ENCODE results near the gene BABAM2.
"Not testable (repeated sequence)": the region's sequence is repeated elsewhere in the genome, so short reads cannot be mapped to it uniquely, and the experiment has no call there.

Gene BABAM2

GRCh38 chr2:28084564-28084963 lies 194.0 kb downstream of the BABAM2 start:
- DNase-seq = no peak

DNA sequence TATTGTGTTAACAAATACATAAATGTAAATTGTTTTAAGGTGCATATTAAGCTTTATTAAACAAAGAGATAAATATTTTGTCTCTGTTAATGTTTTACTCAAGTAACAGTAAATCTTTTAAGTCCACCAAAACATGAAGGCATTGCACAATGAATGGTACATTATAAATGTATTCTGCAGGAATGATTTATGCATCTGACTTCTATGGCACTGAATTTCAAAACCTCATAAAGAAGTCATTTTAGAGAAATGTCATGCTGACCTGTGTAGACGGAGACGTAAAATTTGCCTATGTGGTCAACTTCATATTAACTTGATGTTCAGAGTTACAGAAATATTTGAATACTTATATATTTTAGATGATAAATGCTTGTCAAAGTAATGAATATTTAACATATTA lies 194.7 kb downstream of the BABAM2 start:
- no peak for DNase-seq

GRCh38 chr2:28086611-28087010 lies 196.1 kb downstream of the BABAM2 start:
- no peak for DNase-seq

DNA sequence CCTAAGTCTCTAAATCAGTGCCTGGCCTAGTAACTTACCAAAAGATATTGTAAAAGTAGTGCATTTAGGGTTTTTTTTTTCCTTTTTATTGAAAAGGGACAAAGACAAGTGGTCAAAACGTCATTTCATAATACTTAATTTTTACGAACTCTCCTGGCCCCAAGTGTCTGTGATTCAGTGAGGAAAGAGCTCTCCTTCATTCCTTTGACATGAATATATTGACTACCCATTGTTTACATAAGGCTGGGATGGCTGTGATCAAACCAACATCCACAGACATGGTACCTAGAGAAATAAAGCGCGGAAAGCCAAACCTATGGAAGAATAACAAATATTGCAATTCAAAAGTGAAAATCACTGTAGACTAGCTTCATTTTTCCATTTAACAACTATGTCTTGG lies 198.4 kb downstream of the BABAM2 start:
- no peak for DNase-seq

GRCh38 chr2:28089486-28089885 lies 199.0 kb downstream of the BABAM2 start:
- no peak for DNase-seq

- DNase-seq = no peak
Measured at GRCh38 chr2:28093308-28093707, 202.8 kb downstream of the BABAM2 start.

- no peak for DNase-seq
Measured at GRCh38 chr2:28093768-28094167, 203.2 kb downstream of the BABAM2 start.

DNA sequence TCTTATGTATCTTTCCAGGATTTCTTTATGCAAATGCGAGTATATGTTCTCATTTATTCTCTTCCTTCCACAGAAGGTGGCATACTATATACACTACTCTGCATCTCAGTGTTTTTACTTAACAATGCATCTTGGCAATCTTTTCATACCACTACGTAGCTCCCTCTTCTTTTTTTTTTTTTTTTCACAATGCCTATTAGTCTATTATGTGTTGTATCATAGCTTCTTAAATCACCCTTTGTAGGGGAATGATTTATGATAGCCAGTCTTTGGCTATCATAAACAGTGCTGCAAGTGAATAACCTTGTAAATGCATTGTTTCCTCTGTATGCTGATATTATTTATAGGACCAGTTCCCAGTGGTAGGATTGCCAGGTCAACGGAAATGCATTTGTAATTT lies 204.2 kb downstream of the BABAM2 start:
- no peak for DNase-seq

GRCh38 chr2:28095622-28096021 lies 205.1 kb downstream of the BABAM2 start:
- DNase-seq = no peak

GRCh38 chr2:28096421-28096820 lies 205.9 kb downstream of the BABAM2 start:
- no peak for DNase-seq

DNA sequence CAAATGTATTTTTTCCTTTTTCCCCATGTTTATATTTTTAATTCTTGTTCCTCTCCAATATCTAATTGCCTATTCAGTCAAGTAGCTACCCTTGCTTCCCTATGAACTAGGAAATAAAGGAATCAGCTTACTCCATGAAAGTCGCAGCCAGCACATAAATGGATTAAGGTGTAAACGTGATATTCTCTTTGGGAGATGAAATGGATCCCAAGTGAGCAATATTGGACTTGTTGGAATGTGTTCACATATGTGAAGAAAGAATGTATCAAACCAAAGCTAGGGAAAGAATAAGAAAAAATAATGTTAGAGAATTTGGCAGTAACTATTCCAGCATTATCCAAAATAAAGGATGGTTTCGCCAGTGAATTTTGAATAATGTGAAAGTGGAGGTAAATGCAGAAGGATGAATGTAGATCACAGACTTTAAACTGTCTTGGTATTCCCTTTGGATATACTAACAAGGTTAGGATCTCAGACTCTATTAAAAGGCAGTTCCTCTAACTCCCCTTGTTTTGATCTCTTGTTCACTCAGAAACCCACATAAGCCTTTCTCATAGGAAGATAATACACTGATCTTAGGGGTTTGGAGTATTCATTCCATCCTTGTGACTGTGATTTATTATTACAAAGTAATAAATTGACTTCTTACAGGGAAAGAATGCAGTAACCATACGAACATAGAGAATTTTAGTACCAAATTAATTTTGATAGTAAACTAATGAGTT lies 208.1 kb downstream of the BABAM2 start:
- DNase-seq = no peak

DNA sequence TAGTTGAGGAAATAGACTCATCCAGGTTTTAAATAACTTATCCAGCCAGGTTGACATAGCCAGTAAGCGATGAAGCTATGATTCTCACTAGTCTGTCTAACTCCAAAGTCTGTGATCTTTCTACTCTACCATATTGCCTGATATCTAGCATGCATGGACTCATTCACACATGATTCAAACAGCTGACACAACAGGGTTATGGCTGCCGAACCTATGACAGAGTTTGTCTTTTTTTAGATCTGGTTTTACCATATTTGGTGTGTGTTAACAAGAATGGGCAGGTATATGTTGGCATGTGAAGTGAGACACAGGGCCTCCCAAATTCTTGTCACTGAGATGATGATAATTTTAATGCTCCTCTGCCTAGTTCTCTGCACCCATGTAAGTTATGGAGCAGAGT lies 210.6 kb downstream of the BABAM2 start:
- DNase-seq = no peak

DNA sequence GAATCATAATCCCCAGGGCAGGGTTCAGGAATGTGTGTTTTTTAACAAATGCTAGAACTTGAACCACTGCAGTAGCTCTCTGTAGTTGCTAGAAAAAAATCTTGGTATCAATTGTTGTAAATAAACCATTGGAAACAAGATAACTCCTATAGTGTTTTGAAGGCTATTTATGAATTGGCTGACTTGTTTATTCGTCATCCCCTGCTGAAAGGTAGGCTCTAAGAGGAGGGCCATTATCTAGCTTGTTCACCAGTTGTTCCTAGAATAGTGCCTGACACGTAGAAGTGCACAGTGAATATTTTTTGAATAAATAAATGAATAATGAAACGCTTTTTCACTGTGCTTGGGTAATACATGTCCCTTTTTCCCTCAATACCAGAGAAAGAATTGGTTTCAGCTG lies 211.4 kb downstream of the BABAM2 start:
- no peak for DNase-seq

GRCh38 chr2:28102455-28102874 lies 211.9 kb downstream of the BABAM2 start:
- DNase-seq = no peak

DNA sequence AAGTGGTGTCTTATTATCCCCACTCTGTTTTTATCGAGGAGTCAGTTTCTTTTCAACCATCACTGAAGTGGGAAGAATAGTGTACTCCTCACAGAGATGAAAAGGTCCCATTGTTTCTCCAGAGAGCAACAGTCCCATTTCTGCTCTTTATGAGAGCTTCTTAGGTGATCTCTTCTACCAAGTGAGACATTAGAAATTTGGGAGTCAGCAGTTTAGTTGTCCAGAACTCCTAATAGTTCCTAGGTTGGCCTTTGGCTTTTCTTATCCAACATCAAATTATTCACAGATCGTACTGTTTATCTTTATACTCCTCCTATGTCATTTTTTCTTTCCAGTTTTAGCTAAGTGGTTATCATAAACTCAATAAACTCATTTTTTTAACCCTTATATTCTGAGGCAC lies 213.1 kb downstream of the BABAM2 start:
- no peak for DNase-seq

DNA sequence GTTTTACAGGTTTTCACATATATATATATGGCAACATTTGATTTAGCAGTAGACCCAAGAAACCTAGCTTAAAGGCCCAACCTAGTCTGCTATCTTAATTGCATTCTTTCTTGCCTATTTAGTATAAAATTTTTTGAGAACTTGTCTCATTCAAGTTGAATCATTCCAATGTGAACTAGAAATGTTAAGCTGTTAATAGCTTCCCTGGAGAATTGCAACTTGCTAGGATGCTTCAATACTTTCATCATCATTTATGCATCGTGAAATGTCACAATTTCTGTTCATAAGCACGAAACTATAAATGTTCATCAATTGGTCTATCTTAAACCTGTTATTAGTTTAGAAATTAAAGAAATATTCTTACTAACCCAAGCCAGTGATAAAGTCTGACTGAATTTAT lies 217.6 kb downstream of the BABAM2 start:
- no peak for DNase-seq

DNA sequence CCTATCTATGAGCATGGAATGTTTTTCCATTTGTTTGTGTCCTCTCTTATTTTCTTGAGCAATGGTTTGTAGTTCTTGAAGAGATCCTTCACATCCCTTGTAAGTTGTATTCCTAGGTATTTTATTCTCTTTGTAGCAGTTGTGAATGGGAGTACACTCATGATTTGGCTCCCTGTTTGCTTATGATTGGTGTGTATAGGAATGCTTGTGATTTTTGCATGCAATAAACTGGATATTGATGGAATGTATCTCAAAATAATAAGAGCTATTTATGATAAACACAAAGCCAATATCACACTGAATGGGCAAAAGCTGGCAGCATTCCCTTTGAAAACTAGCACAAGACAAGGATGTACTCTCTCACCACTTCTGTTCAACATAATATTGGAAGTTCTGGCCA lies 223.2 kb downstream of the BABAM2 start:
- not testable (repeated sequence) for DNase-seq

- no peak for DNase-seq
Measured at GRCh38 chr2:28117104-28117596, 226.6 kb downstream of the BABAM2 start.

GRCh38 chr2:28119631-28120030 lies 229.1 kb downstream of the BABAM2 start:
- DNase-seq = no peak

- no peak for DNase-seq
Measured at GRCh38 chr2:28128281-28128950, 237.9 kb downstream of the BABAM2 start.

DNA sequence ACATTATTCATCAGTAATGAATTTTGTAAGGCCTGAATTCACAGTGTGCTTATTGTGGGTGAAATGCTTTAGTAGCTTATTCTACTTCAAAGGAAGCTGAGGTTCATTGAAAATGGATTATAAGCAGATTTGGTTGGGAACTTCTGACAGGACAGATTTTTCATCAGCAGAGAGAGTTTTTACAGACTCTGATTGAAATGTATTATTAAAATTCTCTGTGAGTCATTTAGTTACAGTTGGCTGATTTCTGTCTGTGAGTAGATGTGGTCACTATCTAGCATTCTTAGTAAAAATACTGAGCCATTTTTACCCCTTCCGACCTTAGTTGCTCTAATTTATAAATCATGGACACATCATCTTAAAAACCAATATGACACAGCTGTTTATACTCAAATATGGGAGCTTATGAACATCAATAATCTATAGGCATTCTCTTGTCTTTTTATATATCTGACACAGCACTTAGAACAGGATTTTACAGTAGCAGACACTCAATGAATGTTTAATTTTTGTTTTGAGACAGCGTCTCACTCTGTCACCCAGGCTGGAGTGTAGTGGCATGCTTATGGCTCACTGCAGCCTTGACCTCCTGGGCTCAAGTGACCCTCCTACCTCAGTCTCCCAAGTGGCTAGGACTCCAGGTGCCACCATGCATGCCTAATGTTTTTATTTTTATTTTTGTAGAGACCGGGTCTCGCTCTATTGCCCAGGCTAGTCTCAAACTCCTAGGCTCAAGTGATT lies 239.6 kb downstream of the BABAM2 start:
- DNase-seq = no peak

GRCh38 chr2:28133778-28134177 lies 243.2 kb downstream of the BABAM2 start:
- DNase-seq = no peak

DNA sequence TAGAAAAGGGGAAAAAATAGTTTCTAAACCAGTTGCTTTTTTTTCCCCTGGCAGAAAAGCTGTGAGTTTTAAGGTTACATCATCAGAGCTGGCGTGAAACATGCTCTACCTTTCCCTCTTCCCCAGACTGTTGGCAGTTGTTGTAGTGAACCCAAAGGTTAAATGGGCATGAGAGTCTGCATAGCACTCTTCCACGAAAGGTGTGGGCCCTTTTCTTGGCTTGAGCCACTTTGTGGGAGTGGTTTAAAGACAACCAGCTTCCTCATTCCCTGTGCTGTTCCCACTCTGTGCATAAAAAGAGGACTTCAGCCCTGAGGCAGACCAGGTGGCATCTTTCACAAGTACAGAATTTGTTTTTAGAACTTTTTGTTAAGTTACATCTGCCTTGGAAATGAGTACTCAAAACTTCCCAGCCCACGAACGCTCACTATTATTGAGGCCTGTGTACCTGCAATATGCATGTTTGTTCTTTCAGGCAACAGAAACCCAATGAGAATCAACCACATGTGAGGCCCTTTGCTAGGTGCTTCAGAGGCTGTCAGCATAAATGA lies 243.8 kb downstream of the BABAM2 start:
- no peak for DNase-seq

GRCh38 chr2:28134857-28135256 lies 244.3 kb downstream of the BABAM2 start:
- DNase-seq = no peak
